HG03457 (cell line): Measurements from ENCODE around the gene LRRC23.
A peak's percentile ranks its signal among the peaks of the same experiment; 100 is the strongest.
"Not testable (repeated sequence)": the region's sequence is repeated elsewhere in the genome, so short reads cannot be mapped to it uniquely, and the experiment has no call there.

Experiments used
- ATAC-seq: cut with Tn5 transposase; IDR thresholded peaks from one replicate; pipeline ENCODE4 v1.9.1; 2021; ENCODE audit warnings: moderate number of reproducible peaks; ENCODE audit not compliant: unreplicated experiment

The LRRC23 gene

GRCh38 chr12:6904280-6905276, at the start of gene LRRC23:
Gene LRRC23 (plus strand): TSS chr12:6904822. CDS start chr12:6905634, 812 bp downstream.
- ATAC-seq, result peak; percentile 79

GRCh38 chr12:6855322-6855721, 49.3 kb upstream of the LRRC23 start:
- ATAC-seq, result no peak

GRCh38 chr12:6858799-6859198, 45.8 kb upstream of the LRRC23 start:
- ATAC-seq, result no peak

- ATAC-seq, result no peak
Measured at GRCh38 chr12:6860116-6860515, 44.5 kb upstream of the LRRC23 start.

GRCh38 chr12:6860942-6861341, 43.7 kb upstream of the LRRC23 start:
- ATAC-seq, result no peak

GRCh38 chr12:6861391-6861790, 43.2 kb upstream of the LRRC23 start:
- no peak for ATAC-seq

- no peak for ATAC-seq
Measured at GRCh38 chr12:6863033-6863432, 41.6 kb upstream of the LRRC23 start.

- no peak for ATAC-seq
Measured at GRCh38 chr12:6863586-6864321, 40.9 kb upstream of the LRRC23 start.

- ATAC-seq, result not testable (repeated sequence)
Measured at GRCh38 chr12:6865307-6865706, 39.3 kb upstream of the LRRC23 start.

GRCh38 chr12:6866163-6866919, 38.3 kb upstream of the LRRC23 start:
- ATAC-seq, result no peak

GRCh38 chr12:6866920-6867412, 37.7 kb upstream of the LRRC23 start:
- ATAC-seq, result no peak

GRCh38 chr12:6867413-6868210, 37.0 kb upstream of the LRRC23 start, which contains the start of gene TPI1:
Gene TPI1 (plus strand): TSS chr12:6867531. CDS start chr12:6867567, 36 bp downstream.
- no peak for ATAC-seq

- ATAC-seq, result no peak
Measured at GRCh38 chr12:6868211-6869048, 36.2 kb upstream of the LRRC23 start.

- ATAC-seq, result no peak
Measured at GRCh38 chr12:6869049-6870021, 35.3 kb upstream of the LRRC23 start.

- ATAC-seq, result not testable (repeated sequence)
Measured at GRCh38 chr12:6870304-6870703, 34.3 kb upstream of the LRRC23 start.

GRCh38 chr12:6871052-6871957, 33.3 kb upstream of the LRRC23 start:
- ATAC-seq, result no peak
